GM21529 (cell line): Measurements from ENCODE around the gene KRT32.

ENCODE experiments used
- ATAC-seq: cut with Tn5 transposase; IDR thresholded peaks from one replicate; pipeline ENCODE4 v1.9.1; 2021; ENCODE audit not compliant: unreplicated experiment

Gene KRT32

GRCh38 chr17:41494524-41494923 is 27.3 kb upstream of the KRT32 start:
- no peak for ATAC-seq

- no peak for ATAC-seq
These were observed 25.6 kb upstream of the KRT32 start for GRCh38 chr17:41492771-41493170.

- no peak for ATAC-seq
These were observed 25.2 kb upstream of the KRT32 start for GRCh38 chr17:41492351-41492750.

- no peak for ATAC-seq
These were observed 24.3 kb upstream of the KRT32 start for GRCh38 chr17:41491476-41491875.

- no peak for ATAC-seq
These were observed 23.1 kb upstream of the KRT32 start for GRCh38 chr17:41490000-41490990.

GRCh38 chr17:41489531-41489930 is 22.3 kb upstream of the KRT32 start, which contains the start of gene KRT36:
Gene KRT36 (minus strand): TSS chr17:41489910. CDS start chr17:41489864, 46 bp downstream.
- no peak for ATAC-seq

- ATAC-seq, result no peak
These were observed 19.8 kb upstream of the KRT32 start for GRCh38 chr17:41486809-41487530.

- no peak for ATAC-seq
These were observed 19.1 kb upstream of the KRT32 start for GRCh38 chr17:41486316-41486715.

- no peak for ATAC-seq
These were observed 18.0 kb upstream of the KRT32 start for GRCh38 chr17:41484920-41485904.

GRCh38 chr17:41483991-41484826 is 17.0 kb upstream of the KRT32 start:
- ATAC-seq, result no peak

- no peak for ATAC-seq
These were observed 16.3 kb upstream of the KRT32 start for GRCh38 chr17:41483531-41483930.

- ATAC-seq, result no peak
These were observed 13.8 kb upstream of the KRT32 start, which contains the start of gene KRT35 for GRCh38 chr17:41481036-41481435. Gene KRT35 (minus strand): TSS chr17:41481151. CDS start chr17:41481097, 54 bp downstream.

- ATAC-seq, result no peak
These were observed 13.4 kb upstream of the KRT32 start for GRCh38 chr17:41480581-41480980.

- ATAC-seq, result no peak
These were observed 12.9 kb upstream of the KRT32 start for GRCh38 chr17:41480136-41480535.

GRCh38 chr17:41478237-41478636 is 11.1 kb upstream of the KRT32 start:
- ATAC-seq, result no peak

GRCh38 chr17:41476866-41477815 is 10.0 kb upstream of the KRT32 start:
- no peak for ATAC-seq

GRCh38 chr17:41475421-41475820 is 8.2 kb upstream of the KRT32 start:
- ATAC-seq, result no peak

- no peak for ATAC-seq
These were observed 7.7 kb upstream of the KRT32 start for GRCh38 chr17:41474863-41475262.

- ATAC-seq, result no peak
These were observed 1.2 kb upstream of the KRT32 start for GRCh38 chr17:41468346-41468745.
